GM18508 (cell line): ENCODE results near the gene C7orf25.
"Not testable (repeated sequence)": the region's sequence is repeated elsewhere in the genome, so short reads cannot be mapped to it uniquely, and the experiment has no call there.

ENCODE experiments used
- ATAC-seq: cut with Tn5 transposase; IDR thresholded peaks from one replicate; pipeline ENCODE4 v1.9.1; 2021; ENCODE audit warnings: moderate number of reproducible peaks; ENCODE audit not compliant: insufficient read depth, unreplicated experiment

Gene C7orf25

DNA sequence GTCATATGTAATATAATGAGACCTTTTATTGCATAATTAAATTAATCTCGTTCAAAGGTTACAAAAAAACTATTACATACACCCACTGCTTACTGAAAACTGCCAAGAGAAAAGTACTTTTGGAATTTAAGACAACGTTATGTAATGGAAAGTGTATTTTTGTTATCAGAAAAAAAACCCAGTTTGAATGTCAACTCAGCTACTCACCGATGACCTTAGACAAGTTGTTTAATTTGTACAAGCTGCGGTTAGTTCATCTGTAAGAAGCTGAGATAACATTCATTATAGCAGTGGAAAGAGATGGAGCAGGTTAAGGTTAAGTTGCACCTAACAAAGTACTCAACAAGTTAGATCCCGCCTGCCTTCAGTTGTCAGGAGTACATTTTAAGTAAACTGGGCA, 19.0 kb upstream of the C7orf25 start:
- no peak for ATAC-seq

DNA sequence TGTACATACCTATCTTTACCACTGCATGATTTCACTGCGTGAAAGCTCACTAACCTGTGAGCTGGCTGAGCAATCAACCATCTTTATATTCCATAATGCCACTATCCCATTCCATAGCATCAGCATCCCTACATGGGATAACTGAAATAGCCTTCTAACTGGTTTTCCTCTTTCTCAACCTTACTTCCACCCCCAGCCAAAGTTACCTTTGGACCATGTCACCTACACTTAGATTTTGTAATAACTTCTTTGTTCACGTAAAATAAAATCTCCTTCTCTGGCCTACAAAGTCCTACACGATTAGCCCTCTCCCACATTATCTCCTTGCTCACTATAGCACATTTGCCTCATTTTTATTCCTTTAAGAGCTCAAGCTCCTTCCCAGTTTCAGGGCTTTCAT, 17.6 kb upstream of the C7orf25 start:
- no peak for ATAC-seq

- ATAC-seq = no peak
These were observed 16.9 kb upstream of the C7orf25 start for GRCh38 chr7:42928754-42929153.

- ATAC-seq = no peak
These were observed 14.3 kb upstream of the C7orf25 start for GRCh38 chr7:42926204-42926603.

- ATAC-seq = no peak
These were observed 13.8 kb upstream of the C7orf25 start for GRCh38 chr7:42925630-42926029.

GRCh38 chr7:42924223-42924838, 12.5 kb upstream of the C7orf25 start:
- no peak for ATAC-seq

- no peak for ATAC-seq
These were observed 10.3 kb upstream of the C7orf25 start for GRCh38 chr7:42922017-42922753.

DNA sequence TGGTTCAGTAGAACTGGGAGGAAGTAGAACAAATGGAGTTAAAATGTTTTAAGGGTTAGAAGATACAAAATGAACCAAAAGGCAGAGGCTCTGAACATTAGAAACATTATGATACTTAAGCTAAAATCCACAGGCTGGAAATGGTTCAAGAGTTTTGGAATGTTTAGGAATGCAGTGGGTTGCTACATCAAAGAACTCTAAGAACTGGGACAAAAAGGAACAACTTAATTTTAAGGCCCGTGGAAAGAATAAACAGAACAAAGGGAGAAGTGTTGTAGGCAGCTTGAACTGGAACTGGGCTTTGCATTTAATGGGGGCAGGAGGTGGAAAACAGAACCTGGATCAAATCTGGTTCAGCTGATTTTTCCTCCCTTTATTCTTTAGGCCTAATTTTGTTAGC, 3.5 kb upstream of the C7orf25 start:
- ATAC-seq = no peak

DNA sequence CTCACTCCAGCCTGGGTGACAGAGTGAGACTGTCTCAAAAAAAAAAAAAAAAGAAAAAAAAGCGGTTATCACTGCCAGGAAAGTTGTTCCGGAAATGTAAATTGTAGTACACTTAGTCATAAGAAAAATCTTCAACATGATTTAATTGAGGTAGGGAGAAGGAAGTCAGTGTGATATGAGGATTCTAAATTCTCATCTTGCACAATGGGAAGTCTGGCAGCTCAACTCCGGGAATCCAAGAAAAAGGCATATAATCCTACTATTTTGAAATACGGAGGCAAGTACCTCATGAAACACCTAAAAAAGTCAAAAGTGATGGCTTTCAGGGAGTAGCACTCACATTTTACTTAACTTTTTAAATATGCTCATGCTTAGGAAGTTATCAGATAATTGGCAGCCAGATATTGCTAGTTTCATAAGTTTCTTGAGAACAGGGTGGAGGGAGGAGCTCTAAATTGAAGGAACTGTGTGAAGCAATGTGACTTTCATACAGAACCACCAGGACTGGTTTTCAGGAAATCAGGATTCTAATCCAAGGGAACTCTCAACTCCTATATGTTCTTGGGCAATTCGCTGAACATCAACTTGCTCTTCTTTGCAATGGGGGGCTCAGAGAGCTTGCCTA, 2.7 kb upstream of the C7orf25 start:
- ATAC-seq = no peak

- no peak for ATAC-seq
These were observed 2.1 kb upstream of the C7orf25 start for GRCh38 chr7:42914009-42914408.

- no peak for ATAC-seq
These were observed 1.7 kb upstream of the C7orf25 start for GRCh38 chr7:42913591-42913990.

DNA sequence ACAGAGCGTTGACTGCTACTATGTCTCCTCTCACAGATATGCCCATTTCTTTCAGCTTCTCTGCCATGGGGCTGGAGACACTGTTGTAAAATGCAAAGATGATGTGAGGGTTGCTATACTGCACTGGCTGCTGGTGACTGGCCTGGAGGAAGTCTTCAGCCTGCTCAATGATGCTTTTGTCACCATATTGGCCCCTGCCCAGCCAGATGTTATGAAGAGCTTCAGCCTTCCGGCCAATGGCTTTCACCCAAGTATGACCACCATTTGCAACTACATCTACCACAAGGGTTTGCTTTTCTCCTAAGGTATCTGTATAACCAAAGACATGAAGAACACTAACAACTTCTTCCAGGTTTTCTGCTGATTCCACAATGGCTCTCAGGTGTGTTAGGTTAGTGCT, 1.6 kb downstream of the C7orf25 start:
- ATAC-seq = no peak

GRCh38 chr7:42907316-42907715, 4.6 kb downstream of the C7orf25 start:
- no peak for ATAC-seq

DNA sequence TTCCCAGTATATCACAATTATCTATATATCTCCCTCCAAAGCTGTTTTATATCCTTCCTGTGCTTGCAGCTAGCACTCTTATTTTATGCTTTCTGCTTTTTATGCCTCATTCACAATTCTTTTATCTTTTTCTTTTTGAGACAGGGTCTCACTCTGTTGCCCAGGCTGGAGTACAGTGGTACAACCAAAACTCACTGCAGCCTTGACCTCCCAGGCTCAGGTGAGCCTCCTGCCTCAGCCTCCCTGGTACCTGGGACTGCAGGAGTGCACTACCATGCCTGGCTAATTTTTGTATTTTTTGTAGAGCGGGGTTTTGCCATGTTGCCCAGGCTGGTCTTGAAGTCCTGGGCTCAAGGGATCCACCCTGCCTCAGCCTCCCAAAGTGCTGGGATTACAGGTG, 5.7 kb downstream of the C7orf25 start:
- no peak for ATAC-seq

DNA sequence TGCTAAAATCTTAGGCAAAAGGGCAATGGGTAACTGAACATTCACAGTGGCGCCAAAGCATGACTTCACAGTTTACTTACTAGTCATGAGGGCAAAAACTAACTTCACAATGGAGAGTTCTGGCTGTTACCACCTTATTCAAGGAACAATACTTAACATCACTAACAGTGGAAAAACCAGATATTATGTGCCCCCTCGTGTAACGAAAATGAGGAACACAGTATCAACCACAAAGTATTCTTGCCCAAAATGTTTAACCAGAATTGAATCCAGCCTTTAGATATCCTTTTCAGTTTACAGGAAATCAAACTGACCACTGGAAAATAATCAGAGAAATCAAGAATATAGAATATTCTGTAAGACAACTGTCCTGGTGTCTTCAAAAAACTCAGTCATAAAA, 9.5 kb downstream of the C7orf25 start:
- ATAC-seq = no peak

- no peak for ATAC-seq
These were observed 11.0 kb downstream of the C7orf25 start for GRCh38 chr7:42900842-42901241.

- no peak for ATAC-seq
These were observed 18.3 kb downstream of the C7orf25 start for GRCh38 chr7:42893346-42894240.

GRCh38 chr7:42886893-42887505, 24.9 kb downstream of the C7orf25 start:
- no peak for ATAC-seq

DNA sequence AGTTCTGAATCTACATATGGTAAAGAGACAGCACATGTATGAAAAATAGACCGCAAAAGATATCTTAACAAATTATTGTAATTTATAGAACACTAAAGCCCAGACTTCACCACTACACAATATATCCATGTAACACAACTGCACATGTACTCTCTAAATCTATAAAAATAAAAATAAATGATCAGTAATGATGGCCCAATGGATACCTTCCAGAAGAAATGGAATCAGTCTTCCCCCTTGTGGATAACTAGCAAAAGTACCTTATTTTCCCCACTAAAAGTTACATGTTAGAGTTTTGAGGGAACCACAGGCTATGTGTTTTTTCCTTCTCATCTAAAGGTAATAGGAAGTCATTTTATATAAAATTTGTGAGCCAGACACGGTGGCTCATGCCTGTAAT, 25.7 kb downstream of the C7orf25 start:
- ATAC-seq = no peak

GRCh38 chr7:42885183-42885582, 26.7 kb downstream of the C7orf25 start:
- ATAC-seq = not testable (repeated sequence)
